HFF-Myc (cell line): ENCODE data around the gene NRBF2.

Experiments
- DNase-seq: peaks from one replicate; pipeline ENCODE4 v3.0.0-alpha.2; 2011; ENCODE audit warnings: low read depth; ENCODE audit errors: extremely low read depth
- H3K4me3 ChIP-seq: replicated peaks from 2 replicates; pipeline ENCODE4 v1.5.1; 2011; ENCODE audit warnings: low read depth, mild to moderate bottlenecking, control low read depth, low read length
- CTCF ChIP-seq: IDR thresholded peaks from 2 replicates; pipeline ENCODE4 v1.5.1; 2012; ENCODE audit warnings: mild to moderate bottlenecking, low read depth, low read length, control low read depth; ENCODE audit errors: missing control alignments

NRBF2 gene

GRCh38 chr10:63110940-63111339 is 22.2 kb upstream of the NRBF2 start:
- TF ChIP-seq CTCF = no peak
- H3K4me3 ChIP-seq = no peak overlapping the region
- no peak for DNase-seq

- H3K4me3 ChIP-seq = no peak overlapping the region
- no peak for TF ChIP-seq CTCF
- no peak for DNase-seq
These were observed 18.9 kb upstream of the NRBF2 start for GRCh38 chr10:63114031-63114814.

- DNase-seq = no peak
- TF ChIP-seq CTCF = no peak
- no peak overlapping the region for H3K4me3 ChIP-seq
These were observed 17.3 kb upstream of the NRBF2 start for GRCh38 chr10:63115732-63116383.

GRCh38 chr10:63116452-63117072 is 16.6 kb upstream of the NRBF2 start:
- no peak for TF ChIP-seq CTCF
- no peak for DNase-seq
- no peak overlapping the region for H3K4me3 ChIP-seq

GRCh38 chr10:63119041-63119440 is 14.1 kb upstream of the NRBF2 start:
- no peak for DNase-seq
- H3K4me3 ChIP-seq = no peak overlapping the region
- TF ChIP-seq CTCF = no peak

DNA sequence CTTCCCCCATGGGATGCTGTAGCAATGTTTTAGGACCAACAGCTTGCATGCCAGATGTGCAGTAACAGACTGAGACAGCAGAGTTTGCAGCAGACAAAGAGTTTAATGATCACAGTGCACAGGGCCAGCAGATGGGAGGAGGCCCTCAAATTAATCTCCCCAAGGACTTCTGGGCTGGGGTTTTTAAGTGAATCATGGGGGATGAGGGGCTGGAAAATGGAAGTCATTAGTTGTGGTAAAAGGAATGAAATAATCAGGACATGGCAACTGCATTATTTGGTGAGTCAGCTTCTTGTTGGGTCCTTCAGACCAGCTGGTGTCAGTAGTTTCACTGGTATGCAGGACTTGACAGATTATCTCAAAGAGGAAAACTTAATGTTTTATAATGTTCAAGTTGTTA is 12.6 kb upstream of the NRBF2 start:
- peak; percentile 61 for DNase-seq

More for the DNA sequence above, 12.6 kb upstream of the NRBF2 start:
- no peak for TF ChIP-seq CTCF
- H3K4me3 ChIP-seq = no peak overlapping the region
